AG09319 (cell line): ENCODE data around the gene OGDHL.
"Not testable (repeated sequence)": the region's sequence is repeated elsewhere in the genome, so short reads cannot be mapped to it uniquely, and the experiment has no call there.

ENCODE experiments used
- DNase-seq: peaks from one replicate; pipeline ENCODE4 v3.0.0-alpha.2; 2010; ENCODE audit warnings: low read depth; ENCODE audit errors: extremely low read depth
- TF ChIP-seq, protein P1 (sequence below): IDR thresholded peaks from 2 replicates; pipeline ENCODE4 v1.5.1; 2011; ENCODE audit warnings: low read depth, mild to moderate bottlenecking, inconsistent platforms, low read length, moderate library complexity

Gene OGDHL

DNA sequence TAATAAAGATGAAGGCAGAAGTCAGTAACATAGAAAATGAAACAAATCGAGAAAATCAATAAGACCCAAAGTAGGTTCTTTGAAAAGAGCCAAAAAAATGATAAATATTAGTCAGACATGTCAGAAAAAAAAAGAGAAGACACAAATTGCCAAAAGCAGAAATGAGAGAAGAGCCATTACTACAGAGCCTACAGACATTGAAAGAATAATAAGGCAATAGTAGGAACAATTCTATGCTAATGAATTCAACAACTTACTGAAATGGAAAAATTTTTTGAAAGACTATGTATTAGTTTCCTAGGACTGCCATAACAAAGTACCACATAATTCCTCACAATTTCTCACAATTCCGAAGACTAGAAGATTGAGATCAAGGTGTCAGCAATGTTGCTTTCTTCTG lies 35.5 kb downstream of the OGDHL start:
- TF ChIP-seq, protein P1, sequence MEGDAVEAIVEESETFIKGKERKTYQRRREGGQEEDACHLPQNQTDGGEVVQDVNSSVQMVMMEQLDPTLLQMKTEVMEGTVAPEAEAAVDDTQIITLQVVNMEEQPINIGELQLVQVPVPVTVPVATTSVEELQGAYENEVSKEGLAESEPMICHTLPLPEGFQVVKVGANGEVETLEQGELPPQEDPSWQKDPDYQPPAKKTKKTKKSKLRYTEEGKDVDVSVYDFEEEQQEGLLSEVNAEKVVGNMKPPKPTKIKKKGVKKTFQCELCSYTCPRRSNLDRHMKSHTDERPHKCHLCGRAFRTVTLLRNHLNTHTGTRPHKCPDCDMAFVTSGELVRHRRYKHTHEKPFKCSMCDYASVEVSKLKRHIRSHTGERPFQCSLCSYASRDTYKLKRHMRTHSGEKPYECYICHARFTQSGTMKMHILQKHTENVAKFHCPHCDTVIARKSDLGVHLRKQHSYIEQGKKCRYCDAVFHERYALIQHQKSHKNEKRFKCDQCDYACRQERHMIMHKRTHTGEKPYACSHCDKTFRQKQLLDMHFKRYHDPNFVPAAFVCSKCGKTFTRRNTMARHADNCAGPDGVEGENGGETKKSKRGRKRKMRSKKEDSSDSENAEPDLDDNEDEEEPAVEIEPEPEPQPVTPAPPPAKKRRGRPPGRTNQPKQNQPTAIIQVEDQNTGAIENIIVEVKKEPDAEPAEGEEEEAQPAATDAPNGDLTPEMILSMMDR = no peak
- DNase-seq = no peak

DNA sequence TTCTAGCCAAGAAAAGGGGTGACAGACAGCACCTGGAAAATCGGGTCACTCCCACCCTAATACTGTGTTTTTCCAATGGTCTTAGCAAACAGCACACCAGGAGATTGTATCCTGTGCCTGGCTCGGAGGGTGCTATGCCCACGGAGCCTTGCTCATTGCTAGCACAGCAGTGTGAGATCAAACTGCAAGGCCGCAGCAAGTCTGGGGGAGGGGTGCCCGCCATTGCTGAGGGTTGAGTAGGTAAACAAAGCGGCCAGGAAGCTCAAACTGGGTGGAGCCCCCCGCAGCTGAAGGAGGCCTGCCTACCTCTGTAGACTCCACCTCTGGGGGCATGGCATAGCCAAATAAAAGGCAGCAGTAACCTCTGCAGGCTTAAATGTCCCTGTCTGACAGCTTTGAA lies 47.0 kb downstream of the OGDHL start:
- DNase-seq = not testable (repeated sequence)

DNA sequence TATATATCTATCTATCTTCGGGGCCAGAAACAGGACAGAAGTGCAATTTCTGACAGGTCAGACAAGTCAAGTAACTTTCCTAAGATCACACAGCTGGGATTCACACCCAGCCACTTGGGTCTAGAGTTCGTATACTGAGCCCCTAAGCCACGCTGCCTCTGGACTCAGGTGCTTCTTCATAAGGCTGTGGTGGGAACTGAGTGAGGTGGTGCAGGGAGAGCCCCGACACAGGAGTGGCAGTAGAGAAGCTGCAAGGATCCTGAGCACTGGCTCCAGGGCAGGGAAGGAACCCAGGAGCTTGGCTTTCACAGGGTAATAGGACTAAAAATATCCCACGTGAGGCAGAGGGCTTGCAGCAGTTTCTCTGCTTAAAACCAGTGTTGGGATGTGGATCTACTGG lies 48.9 kb downstream of the OGDHL start:
- TF ChIP-seq, protein P1 = no peak
- DNase-seq = no peak

DNA sequence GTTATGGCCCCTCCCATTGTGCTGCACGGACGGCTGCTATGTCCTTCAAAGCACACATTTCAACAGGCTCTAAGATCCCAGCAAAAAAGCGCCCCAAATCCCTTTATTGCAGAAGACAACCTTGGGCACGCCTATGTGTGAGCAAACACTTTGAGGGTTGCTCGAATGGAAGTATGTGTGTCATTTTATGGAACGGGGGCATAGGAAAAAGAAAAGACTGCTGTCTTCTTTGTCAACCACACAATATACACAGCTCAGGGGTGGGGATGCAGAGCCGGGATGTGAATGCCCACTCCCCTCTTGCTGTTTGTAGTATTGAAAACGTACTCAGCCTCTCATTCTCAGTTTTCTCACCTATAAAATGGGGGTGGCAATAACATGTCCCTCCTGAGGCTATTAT lies 50.6 kb downstream of the OGDHL start:
- DNase-seq = no peak
- TF ChIP-seq, protein P1 = no peak

DNA sequence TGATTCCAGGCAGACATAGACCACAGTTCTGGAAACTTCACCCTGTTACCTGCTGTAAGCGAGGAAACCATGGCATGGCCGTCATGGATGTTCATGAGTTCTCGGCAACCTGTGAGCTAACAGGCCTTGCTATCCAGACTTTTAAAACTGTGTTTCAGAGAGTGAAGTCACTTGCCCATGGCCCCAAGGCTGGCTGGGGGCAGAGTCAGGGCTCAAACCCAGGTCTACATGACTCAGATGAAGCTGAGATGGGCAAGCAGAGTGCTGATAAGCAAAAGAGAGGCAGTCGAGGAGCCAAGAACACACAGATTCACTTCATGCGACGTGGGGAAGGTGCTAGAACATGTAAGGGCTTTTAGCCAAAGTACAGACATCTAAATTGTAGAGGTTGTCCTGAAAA lies 51.2 kb downstream of the OGDHL start:
- TF ChIP-seq, protein P1 = no peak
- no peak for DNase-seq

DNA sequence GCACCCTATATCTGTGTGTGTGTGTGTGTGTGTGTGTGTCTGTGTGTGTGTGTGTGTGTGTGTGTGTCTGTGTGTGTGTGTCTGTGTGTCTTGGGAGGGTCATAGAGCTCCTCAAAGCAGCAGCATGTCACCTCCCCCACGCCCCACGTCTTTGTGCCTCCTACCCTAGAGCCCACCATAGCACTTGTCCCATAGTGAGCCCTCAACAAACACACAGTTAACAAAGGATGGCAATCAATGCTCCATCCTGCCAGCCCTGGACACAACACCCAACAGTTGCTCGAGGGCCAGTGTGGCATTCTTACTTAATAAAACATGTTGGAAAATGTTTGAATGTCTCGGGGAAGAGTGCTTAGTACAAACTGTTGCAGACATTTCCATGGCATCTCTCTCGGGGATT lies 52.2 kb downstream of the OGDHL start:
- no peak for DNase-seq
- TF ChIP-seq, protein P1 = no peak

DNA sequence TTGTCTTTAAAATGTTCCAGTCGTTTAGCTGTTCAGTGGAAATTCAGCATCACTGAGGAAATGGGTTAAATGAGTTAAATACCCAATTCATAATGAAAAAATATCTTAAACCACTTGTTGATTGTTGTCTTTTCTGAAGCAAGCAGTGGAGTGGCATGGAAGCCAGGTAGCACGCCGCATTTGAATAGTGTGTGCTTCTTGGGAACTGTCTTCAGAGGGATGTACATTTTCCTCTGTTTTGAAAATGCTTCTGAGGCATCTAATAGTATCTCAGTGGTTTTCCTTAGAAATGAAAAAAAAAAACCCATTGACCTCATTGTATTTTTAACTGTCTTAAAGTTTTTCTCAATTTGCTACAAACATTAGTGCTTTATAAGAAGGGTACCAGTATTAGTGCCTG lies 54.5 kb downstream of the OGDHL start:
- TF ChIP-seq, protein P1 = no peak
- no peak for DNase-seq

DNA sequence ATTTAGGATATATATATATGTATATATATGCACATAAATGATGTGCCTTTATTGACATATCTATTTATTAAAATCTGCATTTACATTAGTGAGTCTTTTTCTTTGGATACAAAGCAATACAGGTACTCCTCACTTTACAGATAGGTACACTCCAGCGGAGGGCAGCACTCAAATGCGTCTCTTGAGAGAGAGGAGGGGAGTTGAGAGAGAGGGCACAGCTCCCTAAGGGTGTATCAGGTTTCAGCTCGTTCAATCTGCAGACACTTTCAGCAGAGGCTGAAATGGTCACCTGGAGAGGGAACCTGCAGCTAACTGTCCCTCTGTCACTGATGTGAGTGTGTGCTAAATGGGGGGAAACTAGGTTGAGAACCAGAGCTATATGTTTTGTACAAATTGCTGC lies 61.1 kb downstream of the OGDHL start:
- DNase-seq = no peak
- TF ChIP-seq, protein P1 = no peak
